Smooth muscle cell (in vitro differentiated cells): ENCODE results near the gene SEMA3A. TPM values are rescaled to one million over a fixed set of nuclear protein-coding genes. Genes with fewer than 3 reads are reported as not detected.

Experiments
- DNase-seq: peaks from one replicate; lab custom pipeline; 2025; ENCODE audit not compliant: unreplicated experiment; lab: John Stamatoyannopoulos, UW
- H2AFZ ChIP-seq: fragments of 200-600 bp; sonication (generic); 2 replicates; pipeline ENCODE4 v1.6.0; 2016; ENCODE audit warnings: antibody characterized with exemption, low read depth, mild to moderate bottlenecking
- H3F3A ChIP-seq: fragments of 200-600 bp; sonication (generic); 2 replicates; pipeline ENCODE4 v1.6.0; 2017; ENCODE audit warnings: antibody characterized with exemption, low read depth
- H3K27ac ChIP-seq: fragments of 200-600 bp; sonication (generic); 2 replicates; pipeline ENCODE4 v1.5.1; 2016; ENCODE audit warnings: low read depth, mild to moderate bottlenecking
- H3K27me3 ChIP-seq: fragments of 200-600 bp; sonication (generic); 2 replicates; pipeline ENCODE4 v1.6.1; 2016; ENCODE audit warnings: low read depth, mild to moderate bottlenecking
- H3K36me3 ChIP-seq: fragments of 200-600 bp; sonication (generic); 2 replicates; pipeline ENCODE4 v1.5.1; 2016; ENCODE audit warnings: low read depth
- H3K4me1 ChIP-seq: fragments of 200-600 bp; sonication (generic); 2 replicates; pipeline ENCODE4 v1.5.1; 2016; ENCODE audit warnings: low read depth
- H3K4me2 ChIP-seq: fragments of 200-600 bp; sonication (generic); 2 replicates; pipeline ENCODE4 v1.6.0; 2016; ENCODE audit warnings: mild to moderate bottlenecking
- H3K4me3 ChIP-seq: fragments of 200-600 bp; sonication (generic); 2 replicates; pipeline ENCODE4 v1.5.1; 2016; ENCODE audit warnings: mild to moderate bottlenecking
- H3K79me2 ChIP-seq: fragments of 200-600 bp; sonication (generic); 2 replicates; pipeline ENCODE4 v1.6.0; 2016; ENCODE audit warnings: low read depth, mild to moderate bottlenecking
- H3K9ac ChIP-seq: fragments of 200-600 bp; sonication (generic); 2 replicates; pipeline ENCODE4 v1.6.0; 2016; ENCODE audit warnings: low read depth
- H3K9me3 ChIP-seq: fragments of 200-600 bp; sonication (generic); replicated peaks from 2 replicates; pipeline ENCODE4 v1.5.1; 2016; ENCODE audit warnings: low read depth
- H4K20me1 ChIP-seq: fragments of 200-600 bp; sonication (generic); 2 replicates; pipeline ENCODE4 v1.6.0; 2016; ENCODE audit warnings: low read depth
- CTCF ChIP-seq: fragments of 200-600 bp; sonication (generic); IDR thresholded peaks from 2 replicates; pipeline ENCODE4 v1.5.1; 2017; ENCODE audit warnings: borderline replicate concordance, mild to moderate bottlenecking, antibody characterized with exemption; ENCODE audit not compliant: insufficient read depth, poor library complexity, severe bottlenecking
- WGBS: methylation state at CpG from one replicate; pipeline ENCODE4 v1.1.7; 2016; ENCODE audit warnings: low lambda C conversion rate; 5-methylcytosine and 5-hydroxymethylcytosine counted together
- polyA plus RNA-seq: library from polyadenylated mRNA; unstranded; fragments of >200 nt; fragmentation: Nextera tagmentation; extraction: Ambion mirVana; gene quantifications from 2 replicates; pipeline ENCODE4 v1.2.1, GENCODE V29; 2016
- total RNA-seq: library from RNA; depleted of rRNA; stranded (reverse); fragments of >200 nt; gene quantifications from 2 replicates; pipeline ENCODE4 v1.2.3, GENCODE V29; 2014

Gene SEMA3A
- total and polyA plus RNA-seq, 2 experiments from 2014 or later, result 8.3 to 34.6 TPM

- 78% methylated on average over 3 of the region's 3 CpGs for WGBS
- H3K36me3 ChIP-seq, result no peaks in the 10 kb centered on the region
- no peak for TF ChIP-seq CTCF
- H3K4me3 ChIP-seq, result no peak overlapping the region
- no peak for DNase-seq
- no peaks in the 10 kb centered on the region for H3K9me3 ChIP-seq
- H3K4me1 ChIP-seq, result peaks cover 18% of the 10 kb centered on the region
- no peaks in the 10 kb centered on the region for H4K20me1 ChIP-seq
- no peaks in the 10 kb centered on the region for H3F3A ChIP-seq
- H3K27ac ChIP-seq, result no peak overlapping the region
- no peaks in the 10 kb centered on the region for H3K27me3 ChIP-seq
- H3K9ac ChIP-seq, result no peak overlapping the region
- H3K4me2 ChIP-seq, result no peak overlapping the region
- no peaks in the 10 kb centered on the region for H3K79me2 ChIP-seq
- no peak overlapping the region for H2AFZ ChIP-seq
Observed at GRCh38 chr7:84106291-84106690, 88.3 kb downstream of the SEMA3A start.

- no peak overlapping the region for H3K4me3 ChIP-seq
- no peaks in the 10 kb centered on the region for H3K36me3 ChIP-seq
- H4K20me1 ChIP-seq, result no peaks in the 10 kb centered on the region
- no peak for DNase-seq
- no peak overlapping the region for H3K4me2 ChIP-seq
- H3F3A ChIP-seq, result no peaks in the 10 kb centered on the region
- H3K9ac ChIP-seq, result no peak overlapping the region
- no peak overlapping the region for H3K27ac ChIP-seq
- WGBS, result 100% methylated on average over 1 of the region's 1 CpG
- H3K4me1 ChIP-seq, result peaks cover 14% of the 10 kb centered on the region
- no peaks in the 10 kb centered on the region for H3K9me3 ChIP-seq
- H3K27me3 ChIP-seq, result no peaks in the 10 kb centered on the region
- H3K79me2 ChIP-seq, result no peaks in the 10 kb centered on the region
- no peak for TF ChIP-seq CTCF
- H2AFZ ChIP-seq, result no peak overlapping the region
Observed at GRCh38 chr7:84105586-84105985, 89.0 kb downstream of the SEMA3A start.

GRCh38 chr7:84104826-84105225 is 89.8 kb downstream of the SEMA3A start:
- Histone ChIP-seq H3K79me2 (no peaks in the 10 kb centered on the region), H3K4me1 (peaks cover 7% of the 10 kb centered on the region), H3K27me3 (no peaks in the 10 kb centered on the region), H4K20me1 (no peaks in the 10 kb centered on the region), H3K27ac (no peak overlapping the region), H3K9me3 (no peaks in the 10 kb centered on the region), H3F3A (no peaks in the 10 kb centered on the region), H3K4me2 (no peak overlapping the region), H3K9ac (no peak overlapping the region), H3K4me3 (no peak overlapping the region), H2AFZ (no peak overlapping the region), H3K36me3 (no peaks in the 10 kb centered on the region)
- TF ChIP-seq CTCF, result no peak
- DNase-seq, result no peak
- 97% methylated on average over 3 of the region's 3 CpGs for WGBS

- WGBS, result 100% methylated on average over 1 of the region's 1 CpG
- DNase-seq, result no peak
- H3K79me2 ChIP-seq, result no peaks in the 10 kb centered on the region
- TF ChIP-seq CTCF, result no peak
- no peak overlapping the region for H3K4me2 ChIP-seq
- H3K4me1 ChIP-seq, result no peaks in the 10 kb centered on the region
- H4K20me1 ChIP-seq, result no peaks in the 10 kb centered on the region
- no peaks in the 10 kb centered on the region for H3K9me3 ChIP-seq
- no peaks in the 10 kb centered on the region for H3K27me3 ChIP-seq
- no peaks in the 10 kb centered on the region for H3K36me3 ChIP-seq
- no peak overlapping the region for H2AFZ ChIP-seq
- H3K4me3 ChIP-seq, result no peak overlapping the region
- no peak overlapping the region for H3K27ac ChIP-seq
- H3F3A ChIP-seq, result no peaks in the 10 kb centered on the region
- no peak overlapping the region for H3K9ac ChIP-seq
Observed at GRCh38 chr7:84102213-84102612, 92.4 kb downstream of the SEMA3A start.
